Left kidney (tissue), 2 donors: ENCODE measurements around the gene POLR3K. TPM values are rescaled to one million over a fixed set of nuclear protein-coding genes. Genes with fewer than 3 reads are reported as not detected.
"Not testable (repeated sequence)": the region's sequence is repeated elsewhere in the genome, so short reads cannot be mapped to it uniquely, and the experiment has no call there.

Experiments
- DNase-seq: peaks from one replicate; pipeline ENCODE4 v3.0.0-alpha.2; 2013
- polyA plus RNA-seq: library from polyadenylated mRNA; unstranded; fragments of 120-200 nt; gene quantifications from one replicate; pipeline ENCODE4 v1.2.1, GENCODE V29; 2013; ENCODE audit not compliant: insufficient read length

Gene POLR3K
- polyA plus RNA-seq, 1 donor = 14.3 TPM

- not testable (repeated sequence) for DNase-seq
Observed at GRCh38 chr16:46510-46909, 6.9 kb downstream of the POLR3K start.

GRCh38 chr16:45454-45853 is 8.0 kb downstream of the POLR3K start:
- DNase-seq = no peak

- no peak for DNase-seq
Observed at GRCh38 chr16:44655-45054, 8.8 kb downstream of the POLR3K start.

- DNase-seq = no peak
Observed at GRCh38 chr16:43294-43693, 10.1 kb downstream of the POLR3K start.

- no peak for DNase-seq
Observed at GRCh38 chr16:42691-43090, 10.7 kb downstream of the POLR3K start.

- DNase-seq = no peak
Observed at GRCh38 chr16:42069-42457, 11.3 kb downstream of the POLR3K start.

GRCh38 chr16:41439-42068 is 11.9 kb downstream of the POLR3K start:
- no peak for DNase-seq

GRCh38 chr16:38941-39892 is 14.2 kb downstream of the POLR3K start:
- no peak for DNase-seq

- DNase-seq = not testable (repeated sequence)
Observed at GRCh38 chr16:38206-38605, 15.2 kb downstream of the POLR3K start.

GRCh38 chr16:37511-37910 is 15.9 kb downstream of the POLR3K start:
- no peak for DNase-seq

GRCh38 chr16:36336-36984 is 16.9 kb downstream of the POLR3K start:
- DNase-seq = no peak

- DNase-seq = no peak
Observed at GRCh38 chr16:35678-36305, 17.6 kb downstream of the POLR3K start.

- DNase-seq = no peak
Observed at GRCh38 chr16:35011-35677, 18.3 kb downstream of the POLR3K start.

GRCh38 chr16:34648-34987 is 18.8 kb downstream of the POLR3K start:
- DNase-seq = no peak

GRCh38 chr16:33877-34647 is 19.3 kb downstream of the POLR3K start:
- no peak for DNase-seq

- DNase-seq = not testable (repeated sequence)
Observed at GRCh38 chr16:33154-33876, 20.1 kb downstream of the POLR3K start.

GRCh38 chr16:30627-31026 is 22.8 kb downstream of the POLR3K start:
- DNase-seq = not testable (repeated sequence)

- not testable (repeated sequence) for DNase-seq
Observed at GRCh38 chr16:25926-26348, 27.5 kb downstream of the POLR3K start.

GRCh38 chr16:24151-24550 is 29.3 kb downstream of the POLR3K start:
- DNase-seq = not testable (repeated sequence)

- not testable (repeated sequence) for DNase-seq
Observed at GRCh38 chr16:20886-21285, 32.5 kb downstream of the POLR3K start.
